Activated naive CD4-positive, alpha-beta T cell treated with Interleukin-2 at 50 U/mL for 16 hours (primary cell): ENCODE results near the gene NUDCD2.

Experiments used
- DNase-seq: peaks from one replicate; pipeline ENCODE4 v3.0.0-alpha.2; 2020

Gene NUDCD2, protein sequence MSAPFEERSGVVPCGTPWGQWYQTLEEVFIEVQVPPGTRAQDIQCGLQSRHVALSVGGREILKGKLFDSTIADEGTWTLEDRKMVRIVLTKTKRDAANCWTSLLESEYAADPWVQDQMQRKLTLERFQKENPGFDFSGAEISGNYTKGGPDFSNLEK

DNA sequence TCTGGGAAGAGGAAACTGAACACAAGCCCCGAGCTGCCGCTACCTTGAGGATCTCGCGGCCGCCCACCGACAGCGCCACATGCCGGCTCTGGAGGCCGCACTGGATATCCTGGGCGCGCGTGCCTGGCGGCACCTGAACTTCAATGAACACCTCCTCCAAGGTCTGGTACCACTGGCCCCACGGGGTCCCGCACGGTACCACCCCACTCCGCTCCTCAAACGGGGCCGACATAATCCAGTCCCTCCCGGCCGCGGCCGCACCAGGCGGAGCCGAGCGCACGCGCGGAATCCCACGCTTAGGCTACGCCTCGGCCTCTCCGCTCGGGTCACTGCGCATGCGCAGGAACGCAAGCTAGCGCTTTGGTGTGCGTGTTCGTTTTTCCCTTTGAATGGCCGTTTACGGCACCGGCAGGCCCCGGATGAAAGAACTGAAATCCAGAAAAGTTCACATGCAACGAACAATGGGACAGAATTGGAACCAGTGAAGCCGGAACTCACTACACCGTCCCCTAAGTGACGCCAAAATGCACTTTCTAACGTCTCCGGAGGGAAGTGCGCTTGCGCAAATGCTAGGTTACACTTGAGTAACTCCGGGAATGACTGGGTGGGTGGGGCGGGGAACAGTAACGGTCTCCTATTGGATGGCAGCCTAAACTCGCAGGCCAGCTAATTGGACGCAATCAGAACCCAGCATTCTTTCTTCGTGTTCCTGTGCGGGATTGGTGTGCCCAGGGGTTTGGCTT lies at the start of gene NUDCD2:
Gene NUDCD2 (minus strand): TSS at position 284 of the 743 bp plus-strand sequence. CDS start 52 bp downstream, at position 232.
- DNase-seq = peak; percentile 93

DNA sequence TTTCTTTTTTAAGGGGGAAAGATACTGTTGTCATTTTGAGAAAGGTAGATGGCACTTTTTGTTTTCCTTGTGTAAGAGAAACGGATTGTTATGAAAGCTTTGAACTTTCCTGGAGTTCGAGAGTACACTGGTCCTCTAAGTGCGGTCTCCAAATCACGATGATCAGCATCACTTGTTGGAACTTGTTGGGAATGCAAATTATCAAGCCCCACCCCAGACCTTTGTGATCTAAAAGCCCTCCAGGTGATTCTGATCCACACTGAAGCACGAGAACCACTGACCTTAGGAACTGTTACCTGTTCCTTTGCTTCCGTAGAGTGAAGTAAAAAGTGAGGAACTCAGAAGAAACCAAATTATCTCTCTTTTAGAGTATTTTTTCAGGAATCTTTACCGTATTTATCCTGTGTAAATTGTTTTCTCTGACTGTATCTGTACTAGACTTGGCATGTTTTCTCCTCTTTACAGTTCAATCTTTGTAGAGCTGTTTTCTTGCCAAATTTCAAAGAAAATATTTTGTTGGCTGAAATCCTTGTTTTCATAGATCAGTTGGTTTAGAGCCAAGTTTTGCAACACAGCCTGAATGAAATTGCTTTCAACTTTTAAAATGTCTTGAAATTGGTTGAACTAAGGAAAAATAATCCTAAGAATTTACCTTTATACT lies 49.5 kb upstream of the NUDCD2 start:
- DNase-seq = no peak

DNA sequence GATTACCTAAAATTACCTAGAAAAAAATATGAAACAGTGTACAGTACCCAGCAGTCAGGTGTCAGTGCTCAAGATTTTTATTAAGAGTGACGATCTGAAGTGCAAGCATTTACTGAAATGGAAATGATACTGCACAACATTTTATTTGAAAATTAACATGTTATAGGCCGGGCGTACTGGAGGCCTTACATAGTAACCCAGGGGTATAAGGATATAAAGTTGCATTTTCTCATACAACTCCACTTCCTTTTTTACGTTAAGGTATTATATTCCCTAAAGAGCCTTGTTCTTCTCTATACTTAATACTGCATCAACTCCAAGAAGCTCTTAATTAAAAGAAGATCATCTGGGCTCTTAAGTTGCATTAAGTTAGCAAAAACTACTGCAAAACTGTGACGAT lies 48.9 kb upstream of the NUDCD2 start:
- no peak for DNase-seq

DNA sequence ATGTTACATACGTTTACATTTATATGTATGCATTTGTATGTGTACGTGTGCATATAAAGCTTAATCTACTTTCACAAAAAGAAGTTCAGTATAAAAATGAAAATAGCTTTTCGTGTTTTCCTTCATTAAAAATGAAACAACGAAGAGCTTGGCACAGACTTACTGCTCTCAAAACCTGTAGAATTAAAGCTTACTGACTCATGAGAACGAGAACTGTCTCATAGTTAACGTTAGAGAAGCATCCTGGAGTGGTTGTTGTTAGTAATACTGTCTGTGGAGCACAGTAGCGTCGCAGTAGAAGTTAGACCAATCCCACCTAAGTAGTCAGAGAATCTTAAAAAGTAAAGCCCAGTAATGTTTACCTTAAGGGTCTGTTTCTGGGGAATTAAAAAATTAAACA lies 46.8 kb upstream of the NUDCD2 start:
- DNase-seq = no peak

DNA sequence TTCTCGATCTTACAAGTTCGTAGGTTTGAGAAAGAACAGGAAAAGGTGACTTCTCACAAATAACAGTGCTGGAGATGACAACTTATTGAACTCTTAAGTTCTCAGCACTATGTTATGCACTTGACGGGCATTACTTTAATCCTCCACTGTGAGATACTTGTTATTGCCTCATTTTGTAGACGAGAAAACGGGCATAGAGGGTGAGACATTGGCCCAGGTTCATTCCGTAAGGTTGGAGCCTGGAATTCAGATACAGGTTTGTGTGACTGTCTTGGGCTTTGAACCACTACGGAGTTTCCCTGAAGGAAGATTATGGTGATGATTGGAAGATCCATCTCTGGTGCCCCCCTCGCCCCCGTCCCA lies 46.2 kb upstream of the NUDCD2 start:
- DNase-seq = peak; percentile 24

DNA sequence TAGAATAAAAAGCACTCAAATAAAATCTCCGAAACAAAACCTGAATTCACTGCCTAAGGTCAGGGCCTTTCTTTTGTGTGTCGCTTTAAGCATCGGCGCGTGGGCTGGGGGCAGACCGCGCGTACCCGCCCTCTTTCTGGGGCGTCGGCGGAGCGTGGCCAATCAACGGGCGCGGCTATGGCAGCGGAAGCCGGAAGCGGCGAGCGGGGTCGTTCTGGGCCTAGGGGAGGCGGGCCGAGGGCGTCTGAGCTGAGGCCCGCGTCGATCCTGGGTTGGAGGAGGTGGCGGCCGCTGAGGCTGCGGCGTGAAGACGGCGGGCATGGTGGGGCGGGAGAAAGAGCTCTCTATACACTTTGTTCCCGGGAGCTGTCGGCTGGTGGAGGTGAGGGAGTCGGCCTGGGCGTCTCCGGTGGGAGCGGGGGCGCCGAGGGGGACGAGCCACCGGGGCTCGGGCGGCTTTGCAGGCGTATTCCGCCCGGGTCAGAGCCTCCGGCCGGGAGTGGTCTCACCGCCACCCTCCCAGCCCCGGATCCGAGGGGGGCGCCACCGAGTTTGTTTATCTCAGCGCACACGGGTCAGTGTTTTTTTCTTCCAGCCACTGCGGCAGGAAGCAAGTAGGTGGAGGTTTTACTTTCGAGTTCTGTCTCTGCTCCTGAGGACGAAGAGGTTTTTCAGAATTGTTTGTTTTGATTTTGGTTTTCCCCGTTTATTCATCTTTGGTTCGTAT lies 45.6 kb upstream of the NUDCD2 start, which contains the start of gene MAT2B:
Gene MAT2B (plus strand): TSS at position 252 of the 727 bp plus-strand sequence. CDS start 68 bp downstream, at position 320.
- peak; percentile 97 for DNase-seq

DNA sequence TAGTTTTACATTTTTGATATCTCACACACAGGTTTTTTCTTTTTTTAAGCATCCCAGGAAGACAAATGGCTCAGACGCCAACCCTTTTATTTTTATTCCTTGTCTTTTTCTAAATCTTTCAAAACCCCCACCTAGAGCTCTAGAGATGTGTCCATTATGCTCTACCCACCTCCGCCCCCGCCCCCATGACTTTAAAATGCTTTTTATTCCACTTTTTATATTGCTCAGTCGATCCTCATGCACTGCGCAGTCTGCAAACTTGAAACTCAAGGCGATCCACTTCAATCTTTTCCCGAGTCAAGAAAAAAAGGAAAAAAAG lies 45.1 kb upstream of the NUDCD2 start:
- no peak for DNase-seq

DNA sequence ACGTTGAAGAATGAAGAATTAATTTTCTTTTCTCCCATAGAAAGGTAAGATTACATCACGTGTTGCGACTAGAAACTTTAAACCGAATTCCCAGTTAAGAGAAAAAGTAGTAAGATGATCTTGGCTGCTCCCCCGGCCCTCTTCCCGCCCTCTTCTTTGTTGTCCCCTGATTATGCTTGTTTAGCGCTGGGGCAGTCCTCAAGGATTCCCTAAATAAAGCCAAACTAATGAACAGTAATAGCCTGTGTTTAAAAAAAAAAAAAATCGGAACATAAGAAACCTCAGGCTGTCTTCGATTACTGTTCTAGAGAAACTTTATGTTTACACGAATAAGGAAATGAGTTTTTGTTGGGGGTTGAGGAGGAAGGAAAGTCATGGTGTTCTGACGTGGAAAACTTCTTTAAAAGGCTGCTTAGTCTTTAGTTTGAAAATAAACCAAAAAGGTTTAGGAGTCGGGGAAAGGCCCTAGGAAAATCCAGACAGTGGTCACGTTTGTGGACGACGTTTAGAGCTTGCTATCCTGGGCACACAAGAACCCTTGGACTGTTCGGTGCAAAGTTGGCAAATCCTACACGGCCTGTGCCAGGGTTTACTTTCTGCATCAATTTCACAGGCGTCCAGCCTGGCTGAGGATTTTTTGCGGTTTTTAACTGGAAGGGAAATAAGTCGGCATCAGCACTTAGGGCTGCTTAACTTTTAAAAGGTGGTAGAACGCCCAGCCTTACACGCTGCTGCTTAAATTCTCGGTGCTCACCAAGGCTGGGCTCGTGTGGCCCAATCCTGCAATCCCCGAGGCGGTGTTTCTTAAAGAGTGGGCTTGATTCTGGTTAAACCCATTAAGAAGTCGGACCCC lies 44.4 kb upstream of the NUDCD2 start:
- DNase-seq = peak; percentile 59

DNA sequence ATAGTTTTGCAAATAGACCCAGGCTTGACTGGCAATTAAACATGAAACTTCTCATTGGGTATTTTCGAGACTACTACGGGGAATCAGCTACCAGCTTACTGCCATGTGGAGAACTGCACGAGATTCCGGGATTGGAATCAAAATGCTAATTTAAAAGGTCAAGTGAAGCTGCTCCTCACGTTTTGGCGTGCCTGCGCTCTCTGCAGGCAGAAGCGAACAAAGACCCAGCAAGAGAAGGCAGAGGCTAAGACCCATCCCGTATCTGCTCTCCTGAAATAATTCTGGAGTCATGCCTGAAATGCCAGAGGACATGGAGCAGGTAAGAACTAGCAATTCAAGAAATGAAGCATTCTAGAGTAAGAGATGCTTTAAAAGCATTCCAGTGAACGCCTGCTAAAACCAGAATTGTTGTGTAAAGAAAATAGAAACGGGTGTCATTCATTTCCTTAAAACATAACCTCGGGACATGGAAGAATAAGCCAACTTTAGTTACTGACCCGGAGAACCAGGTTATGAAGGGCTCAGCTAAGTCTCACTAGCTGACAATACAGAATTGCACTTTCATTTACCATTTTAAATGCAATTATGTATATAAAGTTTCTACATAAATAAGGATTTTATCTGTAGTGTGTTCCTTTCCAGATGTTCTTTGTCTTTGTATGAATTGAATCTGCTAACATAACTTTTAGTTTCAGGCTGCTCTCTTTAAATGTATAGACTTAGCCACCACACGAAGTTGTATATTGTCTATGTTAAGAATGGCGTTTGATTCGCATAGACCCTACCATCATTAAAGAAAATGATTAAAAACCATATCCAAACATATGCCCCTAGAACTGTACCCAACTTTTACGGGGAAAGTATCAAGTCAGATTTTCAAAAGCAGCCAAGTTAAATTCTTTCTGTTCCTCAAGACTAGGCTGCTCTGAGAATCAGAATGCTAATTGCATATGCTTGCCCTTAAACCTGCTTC lies 43.5 kb upstream of the NUDCD2 start:
- peak; percentile 36 for DNase-seq

DNA sequence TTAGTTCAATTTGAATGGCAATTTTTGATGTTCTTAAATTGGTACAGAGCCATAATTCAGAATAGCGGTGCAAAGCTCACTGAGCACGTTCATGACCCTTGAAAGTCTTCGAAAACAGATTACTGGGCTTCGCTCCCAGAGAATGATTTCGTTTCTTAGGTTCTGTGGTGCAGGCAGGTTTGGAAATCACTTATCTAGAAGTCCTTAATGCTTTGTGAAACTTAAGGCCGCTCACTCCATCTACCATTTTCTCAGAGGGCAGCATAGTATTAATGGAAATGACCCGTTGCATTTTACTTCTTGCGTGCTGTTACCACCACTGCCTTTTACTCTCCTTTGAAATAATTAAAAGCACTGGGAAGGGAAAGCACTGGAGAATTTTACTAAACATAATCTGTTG lies 42.6 kb upstream of the NUDCD2 start:
- no peak for DNase-seq

DNA sequence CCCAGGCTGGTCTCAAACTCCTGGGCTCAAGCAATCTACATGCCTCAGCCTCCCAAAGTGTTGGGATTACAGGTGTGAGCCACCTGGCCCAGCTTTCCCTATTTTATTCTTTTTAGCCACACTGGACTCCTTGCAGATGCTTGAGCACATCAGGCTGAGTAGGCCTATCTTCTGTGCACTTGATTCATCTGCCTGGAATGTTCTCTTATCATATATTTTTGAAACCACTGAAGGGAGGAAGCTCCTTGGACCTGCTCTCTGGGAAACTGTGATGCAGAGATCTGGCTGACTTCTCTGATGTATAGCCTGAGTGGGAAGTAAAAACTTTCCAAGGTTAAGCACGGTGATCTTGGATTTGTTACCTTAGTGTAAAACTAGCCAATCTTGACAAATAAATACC lies 39.0 kb upstream of the NUDCD2 start:
- DNase-seq = no peak

DNA sequence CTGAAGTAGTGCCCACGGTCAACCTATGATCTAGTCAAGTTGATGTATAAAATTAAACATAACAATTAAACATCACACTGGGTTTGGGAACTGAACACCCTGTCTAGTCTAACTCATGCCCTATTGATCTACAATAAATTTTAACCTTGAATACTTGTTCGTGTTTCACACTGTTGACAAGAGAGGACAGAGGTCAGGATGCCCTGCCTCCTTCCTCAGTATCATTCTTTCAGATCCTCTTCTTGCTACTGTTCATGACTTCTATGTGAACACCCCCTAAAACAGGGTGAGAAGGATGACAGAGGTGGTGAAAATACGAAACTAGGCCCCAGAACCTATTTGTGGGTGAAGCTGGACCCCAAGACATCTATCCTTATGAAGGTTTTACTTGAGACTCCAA lies 37.4 kb upstream of the NUDCD2 start:
- DNase-seq = no peak

DNA sequence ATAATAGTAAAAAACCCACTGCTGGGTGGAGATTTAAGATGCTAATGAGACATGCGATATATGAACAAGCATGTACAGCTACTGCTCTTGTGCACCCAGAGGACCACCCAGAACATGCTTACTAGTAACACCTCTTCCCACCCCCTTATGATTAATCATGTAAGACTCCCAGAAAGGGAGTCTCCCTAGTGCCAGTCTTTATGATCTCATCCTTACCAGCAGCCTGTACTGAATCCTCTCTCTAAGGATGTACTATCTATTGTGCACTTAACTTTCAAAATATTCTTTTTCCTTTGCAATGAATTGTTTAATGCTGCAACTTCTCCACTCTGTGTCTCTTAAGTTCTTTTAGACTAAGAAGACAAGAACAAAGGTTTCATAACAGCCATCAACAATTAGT lies 36.4 kb upstream of the NUDCD2 start:
- no peak for DNase-seq

DNA sequence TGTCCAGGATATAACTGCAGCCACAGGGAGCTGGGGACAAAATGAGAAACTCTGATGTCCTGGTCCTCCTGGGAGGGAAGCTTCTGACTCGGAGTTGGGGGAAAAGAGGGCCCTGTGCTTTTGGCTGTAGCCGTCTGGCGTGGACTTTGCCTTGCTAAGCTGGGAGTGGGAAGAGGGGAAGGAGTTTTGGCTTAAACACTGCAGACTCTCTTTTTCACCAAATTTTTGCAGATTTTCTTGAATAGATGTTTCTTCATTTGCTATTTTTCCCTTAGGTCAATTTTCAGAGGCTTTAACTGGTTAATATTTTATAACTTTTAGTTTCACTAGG lies 29.8 kb upstream of the NUDCD2 start:
- DNase-seq = no peak

DNA sequence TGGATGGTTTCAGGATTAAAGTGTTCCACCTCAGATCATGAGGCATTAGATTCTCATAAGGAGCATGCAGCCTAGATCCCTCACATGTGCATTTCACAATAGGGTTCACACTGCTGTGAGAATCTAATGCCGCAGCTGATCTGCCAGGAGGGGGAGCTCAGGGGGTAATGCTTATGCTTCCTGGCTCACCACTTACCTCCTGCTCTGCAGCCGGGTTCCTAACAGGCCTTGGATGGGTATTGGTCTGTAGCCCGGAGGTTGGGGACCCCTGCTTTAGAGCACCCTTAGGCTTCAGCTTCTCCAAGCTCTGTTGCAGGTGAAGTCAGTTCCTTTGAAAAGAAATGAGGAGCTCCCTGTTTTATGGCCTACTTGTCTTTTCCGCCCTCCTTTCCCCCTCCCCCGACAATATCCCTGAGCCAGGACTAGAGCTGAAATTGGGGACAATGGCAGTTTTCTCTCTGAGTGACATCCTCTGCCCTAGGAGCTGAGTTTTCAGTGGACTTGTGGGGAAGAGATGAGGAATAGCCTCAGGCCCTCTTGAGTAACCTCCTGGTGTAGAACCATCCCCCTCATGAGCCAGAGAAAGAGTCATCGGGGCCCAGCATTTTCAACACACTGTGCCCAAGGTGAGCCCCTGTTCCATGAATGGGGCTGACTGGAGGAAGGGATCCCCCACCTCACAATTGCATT lies 29.3 kb upstream of the NUDCD2 start:
- peak; percentile 12 for DNase-seq

DNA sequence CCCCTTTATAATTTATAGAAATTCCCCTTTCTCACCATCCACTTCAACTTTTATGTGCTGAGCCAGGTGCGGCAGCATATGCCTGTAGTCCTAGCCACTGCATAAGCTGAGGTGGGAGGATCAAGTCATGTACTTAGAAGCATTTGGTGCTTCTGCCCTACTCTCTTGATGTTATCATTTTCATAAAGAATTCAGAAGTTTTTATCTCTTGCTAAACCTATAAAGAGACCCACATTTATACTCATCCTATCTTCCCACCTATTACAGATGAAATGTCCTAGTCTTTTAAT lies 19.0 kb upstream of the NUDCD2 start:
- DNase-seq = no peak

DNA sequence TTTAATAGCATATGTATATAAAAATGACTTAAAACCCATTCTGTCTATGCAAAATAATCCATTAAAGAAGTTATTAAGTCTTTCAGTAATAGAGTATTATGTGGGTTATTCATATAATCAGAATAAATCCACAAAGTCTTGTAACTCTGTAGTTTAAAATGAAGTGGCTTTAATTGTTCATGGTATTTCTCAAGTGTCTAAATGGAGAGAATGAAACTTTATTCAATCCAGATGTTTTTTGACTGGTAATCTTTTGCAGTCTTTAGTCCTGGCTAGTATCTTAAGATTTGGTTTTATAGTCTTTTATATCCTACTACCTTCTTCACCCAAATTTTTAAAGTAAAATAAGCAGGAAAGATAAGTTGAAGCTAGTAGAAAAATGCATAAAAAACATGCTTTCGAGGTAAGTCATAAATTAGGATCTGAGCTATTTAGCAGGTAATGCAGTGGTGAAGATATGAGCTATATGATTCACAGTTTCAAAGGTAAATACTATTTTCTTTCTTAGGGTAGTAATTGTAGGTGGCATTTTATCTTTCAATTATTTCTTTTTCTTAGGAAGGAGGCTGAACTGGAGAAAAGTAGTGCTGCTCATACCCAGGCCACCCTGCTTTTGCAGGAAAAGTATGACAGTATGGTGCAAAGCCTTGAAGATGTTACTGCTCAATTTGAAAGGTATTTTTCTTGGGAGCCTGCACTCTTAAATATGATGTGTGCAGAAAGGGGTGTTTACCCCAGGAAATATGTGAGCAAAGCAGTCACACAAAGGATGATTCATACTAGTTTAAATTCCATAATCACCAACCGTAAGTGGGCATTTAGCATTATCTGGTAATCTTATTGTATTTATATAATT lies 18.5 kb upstream of the NUDCD2 start:
- DNase-seq = no peak

DNA sequence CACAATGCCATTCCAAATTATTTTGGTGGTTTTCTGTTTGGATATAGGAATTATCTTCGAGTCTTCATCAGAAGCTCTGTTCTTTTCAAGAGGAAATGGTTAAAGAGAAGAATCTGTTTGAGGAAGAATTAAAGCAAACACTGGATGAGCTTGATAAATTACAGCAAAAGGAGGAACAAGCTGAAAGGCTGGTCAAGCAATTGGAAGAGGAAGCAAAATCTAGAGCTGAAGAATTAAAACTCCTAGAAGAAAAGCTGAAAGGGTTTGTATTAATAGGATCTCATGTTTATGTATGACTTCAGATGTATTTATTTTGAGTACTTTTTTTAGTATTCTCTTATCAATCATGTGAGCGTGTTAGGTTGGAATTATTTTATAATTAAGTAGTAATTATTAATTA lies 15.5 kb upstream of the NUDCD2 start:
- no peak for DNase-seq

DNA sequence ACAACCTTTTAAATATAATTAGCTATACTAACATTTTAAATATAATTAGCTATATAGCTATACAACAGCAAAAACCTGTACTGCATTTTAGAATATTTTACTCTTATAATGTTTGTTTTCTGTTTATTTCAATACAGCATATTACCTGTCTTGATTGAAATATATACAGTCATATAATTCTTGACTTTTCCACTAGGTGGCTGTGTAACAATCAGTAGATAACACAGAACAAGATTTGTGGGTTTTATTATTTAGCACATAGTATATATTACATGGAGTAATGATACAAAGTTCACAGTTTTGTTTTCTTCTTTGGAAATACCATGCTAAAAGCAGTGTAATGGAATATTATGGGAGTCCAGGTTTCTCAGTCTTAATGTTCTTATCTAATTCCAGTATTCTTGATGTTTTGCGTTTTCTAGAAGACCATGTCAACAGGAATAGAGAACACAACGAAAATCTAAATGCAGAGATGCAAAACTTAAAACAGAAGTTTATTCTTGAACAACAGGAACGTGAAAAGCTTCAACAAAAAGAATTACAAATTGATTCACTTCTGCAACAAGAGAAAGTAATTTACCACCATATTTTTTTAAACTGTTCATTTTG lies 13.8 kb upstream of the NUDCD2 start:
- no peak for DNase-seq

DNA sequence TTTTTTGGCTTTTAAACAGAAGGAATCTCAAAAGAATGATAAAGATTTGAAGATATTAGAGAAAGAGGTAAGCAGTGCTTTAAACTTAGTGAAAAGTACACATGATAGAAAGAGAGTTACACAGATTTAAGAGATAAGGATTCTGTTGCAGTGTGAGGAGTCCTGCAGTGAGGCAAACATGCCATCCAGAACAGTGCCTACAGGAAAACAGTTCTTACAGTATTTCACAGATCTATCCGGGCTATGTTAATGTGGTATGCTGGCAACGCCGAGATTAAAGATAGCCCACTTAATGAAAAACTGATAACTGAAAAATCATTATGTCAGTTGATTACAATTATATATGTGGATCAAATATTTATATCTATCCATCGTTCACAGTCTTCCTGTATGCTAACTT lies 7.8 kb upstream of the NUDCD2 start:
- no peak for DNase-seq
